ENCODE measurements around the gene HSD17B7.
A peak's percentile ranks its signal among the peaks of the same experiment; 100 is the strongest.
"Not testable (repeated sequence)": the region's sequence is repeated elsewhere in the genome, so short reads cannot be mapped to it uniquely, and the experiment has no call there.

Gene HSD17B7, protein sequence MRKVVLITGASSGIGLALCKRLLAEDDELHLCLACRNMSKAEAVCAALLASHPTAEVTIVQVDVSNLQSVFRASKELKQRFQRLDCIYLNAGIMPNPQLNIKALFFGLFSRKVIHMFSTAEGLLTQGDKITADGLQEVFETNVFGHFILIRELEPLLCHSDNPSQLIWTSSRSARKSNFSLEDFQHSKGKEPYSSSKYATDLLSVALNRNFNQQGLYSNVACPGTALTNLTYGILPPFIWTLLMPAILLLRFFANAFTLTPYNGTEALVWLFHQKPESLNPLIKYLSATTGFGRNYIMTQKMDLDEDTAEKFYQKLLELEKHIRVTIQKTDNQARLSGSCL

DNA sequence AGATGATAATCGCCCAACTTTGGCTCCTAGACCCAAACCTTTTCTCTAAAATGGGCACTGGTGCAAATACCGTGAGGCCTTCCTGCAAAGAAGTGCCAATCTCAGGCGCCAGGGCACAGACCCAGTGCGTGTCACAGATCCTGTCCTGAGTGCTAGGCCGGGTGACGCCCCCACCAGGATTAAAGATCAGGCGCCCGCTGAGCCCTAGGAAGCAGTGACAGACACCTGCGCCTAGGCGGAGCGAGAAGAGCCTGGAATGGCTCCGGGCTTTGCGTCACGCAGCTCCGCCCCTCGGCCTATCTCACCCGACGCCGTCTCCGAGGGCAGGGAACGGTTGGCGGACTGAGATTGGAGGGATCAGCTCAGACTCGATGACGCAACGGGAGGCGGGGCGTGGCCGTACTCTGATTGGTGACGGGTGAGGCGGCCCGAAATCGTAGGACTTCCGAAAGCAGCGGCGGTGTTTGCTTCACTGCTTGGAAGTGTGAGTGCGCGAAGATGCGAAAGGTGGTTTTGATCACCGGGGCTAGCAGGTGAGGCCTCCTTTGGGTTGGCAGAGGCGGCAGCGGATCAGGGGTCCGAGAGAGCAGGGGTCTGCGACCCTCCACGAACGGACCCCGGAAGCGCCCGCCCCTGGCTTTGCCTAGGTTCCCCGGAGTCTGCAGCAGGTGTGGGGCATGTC is at the start of gene HSD17B7:
HSD17B7 (plus strand) TSS at position 400 of the 682 bp plus-strand sequence; CDS start at position 499, 99 bp downstream.
- H3K4me3 ChIP-seq (replicated peaks; ENCODE audit: low read depth, low read length), result peak within 1 kb of the TSS; percentile 60
- DNase-seq (ENCODE audit: low read depth), result peak; percentile 40

DNA sequence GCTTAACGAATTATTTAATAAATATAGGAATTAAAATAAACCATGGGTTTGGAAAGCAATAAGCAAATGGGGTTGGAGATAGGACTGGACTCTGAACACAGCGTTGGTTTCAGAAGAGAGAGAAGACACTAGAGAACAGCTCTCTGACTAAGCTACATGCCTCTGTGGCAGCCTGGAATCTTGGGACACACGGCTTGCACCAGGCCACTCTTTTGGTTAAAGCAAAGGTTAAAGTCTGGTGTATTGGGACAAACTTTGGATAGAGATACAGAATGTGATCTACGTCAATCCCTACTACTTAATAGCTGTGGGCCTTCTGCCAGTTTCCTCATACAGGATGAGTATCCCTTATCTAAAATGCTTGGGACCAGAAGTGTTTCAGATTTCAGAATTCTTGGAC is 49.7 kb upstream of the HSD17B7 start:
- no peak overlapping the region for H3K4me3 ChIP-seq (replicated peaks; ENCODE audit: low read depth, low read length)
- peak; percentile 28 for DNase-seq (ENCODE audit: low read depth)
- TF ChIP-seq, protein P1, sequence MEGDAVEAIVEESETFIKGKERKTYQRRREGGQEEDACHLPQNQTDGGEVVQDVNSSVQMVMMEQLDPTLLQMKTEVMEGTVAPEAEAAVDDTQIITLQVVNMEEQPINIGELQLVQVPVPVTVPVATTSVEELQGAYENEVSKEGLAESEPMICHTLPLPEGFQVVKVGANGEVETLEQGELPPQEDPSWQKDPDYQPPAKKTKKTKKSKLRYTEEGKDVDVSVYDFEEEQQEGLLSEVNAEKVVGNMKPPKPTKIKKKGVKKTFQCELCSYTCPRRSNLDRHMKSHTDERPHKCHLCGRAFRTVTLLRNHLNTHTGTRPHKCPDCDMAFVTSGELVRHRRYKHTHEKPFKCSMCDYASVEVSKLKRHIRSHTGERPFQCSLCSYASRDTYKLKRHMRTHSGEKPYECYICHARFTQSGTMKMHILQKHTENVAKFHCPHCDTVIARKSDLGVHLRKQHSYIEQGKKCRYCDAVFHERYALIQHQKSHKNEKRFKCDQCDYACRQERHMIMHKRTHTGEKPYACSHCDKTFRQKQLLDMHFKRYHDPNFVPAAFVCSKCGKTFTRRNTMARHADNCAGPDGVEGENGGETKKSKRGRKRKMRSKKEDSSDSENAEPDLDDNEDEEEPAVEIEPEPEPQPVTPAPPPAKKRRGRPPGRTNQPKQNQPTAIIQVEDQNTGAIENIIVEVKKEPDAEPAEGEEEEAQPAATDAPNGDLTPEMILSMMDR (IDR thresholded peaks at IDR 0.05; ENCODE audit: low read length, missing control alignments), result no peak

DNA sequence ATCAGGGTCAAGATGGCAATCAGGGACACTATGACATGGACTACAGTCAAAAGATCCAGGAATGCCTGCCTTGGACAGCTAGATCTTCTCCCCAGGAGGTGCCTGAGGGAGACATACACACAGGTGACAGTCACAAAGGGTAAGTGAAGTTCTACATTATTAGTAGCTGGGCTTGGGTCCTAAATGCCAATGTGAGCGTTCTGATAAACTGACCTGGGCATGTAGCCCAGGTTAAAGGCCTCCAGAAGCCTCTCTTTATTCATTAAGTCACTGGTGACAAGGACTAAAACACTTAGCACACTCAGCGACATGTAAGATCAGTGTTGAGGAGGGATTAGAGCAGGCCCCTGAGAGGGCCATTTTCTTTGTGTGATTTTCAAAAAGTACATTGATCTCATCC is 48.9 kb upstream of the HSD17B7 start:
- DNase-seq (ENCODE audit: low read depth), result no peak
- TF ChIP-seq, protein P1 (IDR thresholded peaks at IDR 0.05; ENCODE audit: low read length, missing control alignments), result no peak
- no peak overlapping the region for H3K4me3 ChIP-seq (replicated peaks; ENCODE audit: low read depth, low read length)

DNA sequence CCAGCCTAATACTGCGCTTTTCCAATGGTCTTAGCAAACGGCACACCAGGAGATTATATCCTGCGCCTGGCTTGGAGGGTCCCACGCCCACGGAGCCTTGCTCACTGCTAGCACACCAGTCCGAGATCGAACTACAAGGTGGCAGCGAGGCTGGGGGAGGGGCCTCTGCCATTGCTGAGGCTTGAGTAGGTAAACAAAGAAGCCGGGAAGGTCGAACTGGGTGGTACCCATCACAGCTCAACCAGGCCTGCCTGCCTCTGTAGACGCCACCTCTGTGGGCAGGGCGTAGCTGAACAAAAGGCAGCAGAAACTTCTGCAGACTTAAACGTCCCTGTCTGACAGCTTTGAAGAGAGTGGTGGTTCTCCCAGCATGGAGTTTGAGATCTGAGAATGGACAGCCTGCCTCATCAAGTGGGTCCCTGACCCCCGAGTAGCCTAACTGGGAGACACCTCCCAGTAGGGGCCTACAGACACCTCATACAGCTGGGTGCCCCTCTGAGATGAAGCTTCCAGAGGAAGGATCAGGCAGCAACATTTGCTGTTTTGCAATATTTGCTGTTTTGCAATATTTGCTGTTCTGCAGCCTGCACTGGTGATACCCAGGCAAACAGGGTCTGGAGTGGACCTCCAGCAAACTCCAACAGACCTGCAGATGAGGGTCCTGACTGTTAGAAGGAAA is 44.1 kb upstream of the HSD17B7 start:
- not testable (repeated sequence) for DNase-seq (ENCODE audit: low read depth); H3K4me3 ChIP-seq (replicated peaks; ENCODE audit: low read depth, low read length)

DNA sequence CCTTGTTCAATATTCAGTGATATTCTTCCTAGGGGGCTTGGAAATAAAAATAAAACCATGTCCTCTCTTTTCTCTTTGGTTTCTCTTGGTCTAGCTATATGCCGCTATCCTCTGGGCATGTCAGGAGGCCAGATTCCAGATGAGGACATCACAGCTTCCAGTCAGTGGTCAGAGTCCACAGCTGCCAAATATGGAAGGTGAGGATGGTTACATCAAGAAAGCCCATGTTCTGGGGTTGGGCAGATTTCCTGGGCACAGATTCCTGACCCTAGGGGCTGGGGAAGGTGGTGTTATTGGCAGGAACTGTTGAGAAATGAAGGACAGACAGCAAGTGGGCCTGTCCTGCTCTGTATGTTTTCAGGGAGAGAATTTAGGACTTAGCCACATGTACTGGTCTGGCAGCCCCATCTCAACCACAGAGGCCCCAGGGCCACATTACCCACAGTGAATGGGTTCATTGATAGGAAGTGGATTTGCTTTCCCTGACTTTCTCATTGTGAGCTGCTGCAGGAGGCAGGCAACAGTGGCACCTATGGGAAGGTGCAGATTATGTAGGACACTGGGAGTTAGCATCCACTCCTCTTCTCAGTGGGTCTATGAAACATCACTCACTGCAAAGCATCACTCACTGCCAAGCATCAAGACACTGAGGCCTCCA is 37.4 kb upstream of the HSD17B7 start:
- H3K4me3 ChIP-seq (replicated peaks; ENCODE audit: low read depth, low read length), result no peak overlapping the region
- TF ChIP-seq, protein P1 (IDR thresholded peaks at IDR 0.05; ENCODE audit: low read length, missing control alignments), result no peak
- no peak for DNase-seq (ENCODE audit: low read depth)

DNA sequence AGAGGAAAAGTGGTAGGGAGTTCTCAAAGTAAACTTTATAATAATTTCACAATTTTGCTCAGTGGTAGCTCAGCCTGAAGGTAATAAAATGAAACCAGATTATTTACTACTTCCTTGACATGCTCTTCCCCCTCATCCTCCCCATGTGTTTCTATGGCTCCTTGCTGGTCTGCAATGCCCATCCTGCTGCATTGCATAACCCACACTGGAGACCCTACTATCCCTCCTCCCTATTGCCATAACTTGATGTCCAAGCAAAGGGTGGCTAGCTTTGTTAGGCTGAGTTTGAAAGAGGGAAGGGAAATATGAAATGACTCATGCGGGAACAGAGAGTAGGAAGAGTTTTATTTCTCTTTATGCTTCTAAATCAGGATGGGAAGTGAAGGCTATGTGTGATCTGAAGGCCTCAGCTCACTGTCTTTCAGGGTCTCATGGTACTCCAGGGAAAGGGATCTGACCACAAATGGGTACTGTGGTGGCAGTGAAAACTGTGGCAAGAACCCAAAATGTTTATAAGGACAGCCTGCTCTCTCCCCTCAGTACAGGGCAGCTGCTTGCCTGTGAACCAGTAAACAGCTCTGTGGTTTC is 36.4 kb upstream of the HSD17B7 start:
- DNase-seq (ENCODE audit: low read depth), result no peak
- TF ChIP-seq, protein P1 (IDR thresholded peaks at IDR 0.05; ENCODE audit: low read length, missing control alignments), result no peak
- no peak overlapping the region for H3K4me3 ChIP-seq (replicated peaks; ENCODE audit: low read depth, low read length)

DNA sequence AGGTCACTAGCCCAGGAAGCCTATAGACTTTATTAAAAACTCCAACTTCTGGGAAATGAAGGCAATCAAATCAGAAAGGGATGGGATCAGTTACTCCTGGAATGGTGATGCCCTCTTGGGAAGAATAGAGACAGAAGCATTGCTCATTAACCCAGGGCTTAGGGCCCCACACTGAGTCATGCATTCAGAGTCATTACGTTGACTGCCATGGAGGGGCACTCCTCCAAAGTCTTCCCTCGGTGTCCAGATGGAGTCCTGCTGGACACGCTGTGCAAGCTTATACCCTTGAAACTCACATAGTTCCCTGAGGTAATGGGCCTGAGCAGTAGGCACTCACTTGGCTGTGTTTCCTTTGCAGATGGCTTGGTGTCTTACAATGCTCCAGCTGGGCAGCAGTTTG is 35.2 kb upstream of the HSD17B7 start:
- no peak overlapping the region for H3K4me3 ChIP-seq (replicated peaks; ENCODE audit: low read depth, low read length)
- TF ChIP-seq, protein P1 (IDR thresholded peaks at IDR 0.05; ENCODE audit: low read length, missing control alignments), result no peak

More for the DNA sequence above, 35.2 kb upstream of the HSD17B7 start:
- no peak for DNase-seq (ENCODE audit: low read depth)
